ENCODE data around the gene UBTF.

GRCh38 chr17:44183024-44183423 lies 36.5 kb downstream of the UBTF start:
- no peak for TF ChIP-seq GATAD2A (IDR thresholded peaks at IDR 0.05)
- TF ChIP-seq SP2 (IDR thresholded peaks at IDR 0.05; ENCODE audit: extremely low read depth, low read depth, low read length, poor library complexity, severe bottlenecking), result no peak
- no peak for TF ChIP-seq PTBP1 (IDR thresholded peaks at IDR 0.05; ENCODE audit: low read depth, low read length)
- no peak for TF ChIP-seq POLR2A (conservative IDR thresholded peaks at IDR 0.05)
- TF ChIP-seq HDAC8 (tag; IDR thresholded peaks at IDR 0.05), result no peak
- TF ChIP-seq ZFP36 (IDR thresholded peaks at IDR 0.05; ENCODE audit: low read depth, low read length, partially characterized antibody), result no peak

Measured in K562 (cell line).